ENCODE data around the gene MUC5AC. TPM values are rescaled to one million over a fixed set of nuclear protein-coding genes. Genes with fewer than 3 reads are reported as not detected.

Gene MUC5AC
- total RNA-seq, 1 experiment from 2014 or later: under 0.01 TPM

GRCh38 chr11:1179641-1180040 is 21.9 kb downstream of the MUC5AC start:
- ChIA-PET CTCF (no interaction called here), RAD21 (ENCODE audit: low non-redundant PET in 1 of 2, low total read pairs in 2 of 2, uncharacterized antibody in 2 of 2, unreplicated experiment in 2 of 2) (no interaction called here), POLR2A (no interaction called here)
- Histone ChIP-seq H3K9me2 (ENCODE audit: insufficient read depth) (no peaks in the 10 kb centered on the region), H2AFZ (ENCODE audit: low read depth, low read length, poor library complexity, severe bottlenecking) (no peak overlapping the region), H3K9ac (ENCODE audit: low read length) (no peak overlapping the region), H3K9me3 (ENCODE audit: control insufficient read depth in 1 of 2, insufficient read depth in 1 of 2, low read depth in 1 of 2, low read length in 2 of 2) (no peaks in the 10 kb centered on the region), H3K36me3 (ENCODE audit: control insufficient read depth in 1 of 2, insufficient read depth in 2 of 2, low read length in 2 of 2) (no peaks in the 10 kb centered on the region), H3K27ac (ENCODE audit: low read depth, low read length) (no peak overlapping the region), H4K20me1 (ENCODE audit: insufficient read depth) (no peaks in the 10 kb centered on the region), H3K4me2 (ENCODE audit: low read length) (no peak overlapping the region), H3K4me3 (replicated peaks in 1 of 2; ENCODE audit: low read depth in 1 of 2, low read length in 2 of 2) (no peak overlapping the region), H3K27me3 (ENCODE audit: insufficient read depth, low read length) (no peaks in the 10 kb centered on the region), H3K79me2 (ENCODE audit: insufficient read depth, low read length) (no peaks in the 10 kb centered on the region), H3K4me1 (ENCODE audit: control insufficient read depth in 1 of 2, insufficient read depth in 2 of 2, low read length in 2 of 2) (no peaks in the 10 kb centered on the region)
- ATAC-seq (no peak), DNase-seq (ENCODE audit: low read depth, low spot score) (no peak)
- intact Hi-C loops (cut with micrococcal nuclease): no loop called here
- no TSS peak for BruUV-seq (replicated peaks)
- TF ChIP-seq EGR1 (IDR thresholded peaks at IDR 0.05; ENCODE audit: low read depth) (no peak), CTCF (IDR thresholded peaks at IDR 0.05 in 2 of 3, conservative IDR thresholded peaks at IDR 0.05 in 1 of 3; ENCODE audit: borderline replicate concordance in 1 of 3, insufficient read depth in 1 of 3, low read depth in 2 of 3, low read length in 2 of 3) (no peak)

- Histone ChIP-seq H3K4me2 (ENCODE audit: low read length) (no peak overlapping the region), H3K4me1 (ENCODE audit: control insufficient read depth in 1 of 2, insufficient read depth in 2 of 2, low read length in 2 of 2) (no peaks in the 10 kb centered on the region), H3K9me2 (ENCODE audit: insufficient read depth) (no peaks in the 10 kb centered on the region), H3K79me2 (ENCODE audit: insufficient read depth, low read length) (no peaks in the 10 kb centered on the region), H3K27ac (ENCODE audit: low read depth, low read length) (no peak overlapping the region), H3K36me3 (ENCODE audit: control insufficient read depth in 1 of 2, insufficient read depth in 2 of 2, low read length in 2 of 2) (no peaks in the 10 kb centered on the region), H3K4me3 (replicated peaks in 1 of 2; ENCODE audit: low read depth in 1 of 2, low read length in 2 of 2) (no peak overlapping the region), H3K9ac (ENCODE audit: low read length) (no peak overlapping the region), H3K9me3 (ENCODE audit: control insufficient read depth in 1 of 2, insufficient read depth in 1 of 2, low read depth in 1 of 2, low read length in 2 of 2) (no peaks in the 10 kb centered on the region), H3K27me3 (ENCODE audit: insufficient read depth, low read length) (no peaks in the 10 kb centered on the region), H2AFZ (ENCODE audit: low read depth, low read length, poor library complexity, severe bottlenecking) (no peak overlapping the region), H4K20me1 (ENCODE audit: insufficient read depth) (no peaks in the 10 kb centered on the region)
- BruUV-seq (replicated peaks): no TSS peak
- intact Hi-C loops (cut with micrococcal nuclease): no loop called here
- DNase-seq (ENCODE audit: low read depth, low spot score): no peak
- ChIA-PET POLR2A (no interaction called here), CTCF (no interaction called here), RAD21 (ENCODE audit: low non-redundant PET in 1 of 2, low total read pairs in 2 of 2, uncharacterized antibody in 2 of 2, unreplicated experiment in 2 of 2) (no interaction called here)
- ATAC-seq: peak; percentile 57
- TF ChIP-seq CBX3 (IDR thresholded peaks at IDR 0.05; ENCODE audit: low read depth) (no peak), CTCF (IDR thresholded peaks at IDR 0.05 in 2 of 3, conservative IDR thresholded peaks at IDR 0.05 in 1 of 3; ENCODE audit: borderline replicate concordance in 1 of 3, insufficient read depth in 1 of 3, low read depth in 2 of 3, low read length in 2 of 3) (0 out of 6 replicates have a peak, but pooled peaks of 1 of the 3 experiments have one; percentile 12)
Measured at GRCh38 chr11:1180171-1180570, 22.4 kb downstream of the MUC5AC start.
